GM19238 (cell line): ENCODE results near the gene STK36.

Source experiments
- DNase-seq: peaks from one replicate; pipeline ENCODE4 v3.0.0; 2011; ENCODE audit warnings: low spot score; ENCODE audit not compliant: insufficient read length

STK36 gene

GRCh38 chr2:218720048-218721041 lies 48.5 kb downstream of the STK36 start:
- no peak for DNase-seq

GRCh38 chr2:218721488-218721887 lies 49.6 kb downstream of the STK36 start:
- DNase-seq = no peak

- DNase-seq = no peak
Measured at GRCh38 chr2:218721934-218722333, 50.0 kb downstream of the STK36 start.

GRCh38 chr2:218722419-218722818 lies 50.5 kb downstream of the STK36 start:
- no peak for DNase-seq

GRCh38 chr2:218722876-218723785 lies 51.2 kb downstream of the STK36 start:
- DNase-seq = no peak

GRCh38 chr2:218726004-218726574 lies 54.2 kb downstream of the STK36 start:
- DNase-seq = no peak

GRCh38 chr2:218727502-218728165 lies 55.7 kb downstream of the STK36 start:
- DNase-seq = no peak

- no peak for DNase-seq
Measured at GRCh38 chr2:218729640-218730039, 57.8 kb downstream of the STK36 start.

GRCh38 chr2:218732052-218732760 lies 60.3 kb downstream of the STK36 start:
- DNase-seq = no peak

- no peak for DNase-seq
Measured at GRCh38 chr2:218732761-218733158, 60.9 kb downstream of the STK36 start.

GRCh38 chr2:218733171-218734021 lies 61.5 kb downstream of the STK36 start:
- DNase-seq = peak; percentile 19

- no peak for DNase-seq
Measured at GRCh38 chr2:218734190-218734975, 62.5 kb downstream of the STK36 start.

- no peak for DNase-seq
Measured at GRCh38 chr2:218736531-218736930, 64.6 kb downstream of the STK36 start.

GRCh38 chr2:218743068-218743467 lies 71.2 kb downstream of the STK36 start:
- DNase-seq = no peak

GRCh38 chr2:218744615-218745014 lies 72.7 kb downstream of the STK36 start:
- no peak for DNase-seq

GRCh38 chr2:218745160-218745558 lies 73.3 kb downstream of the STK36 start:
- no peak for DNase-seq

- DNase-seq = no peak
Measured at GRCh38 chr2:218745559-218746469, 73.9 kb downstream of the STK36 start.

GRCh38 chr2:218746470-218746795 lies 74.5 kb downstream of the STK36 start:
- DNase-seq = no peak
